ENCODE measurements around the gene ATP13A2. TPM values are rescaled to one million over a fixed set of nuclear protein-coding genes. Genes with fewer than 3 reads are reported as not detected.

The ATP13A2 gene
- total RNA-seq, 1 donor from 2014 or later = 69.5 TPM

GRCh38 chr1:17007121-17007520 lies 4.6 kb downstream of the ATP13A2 start:
- intact Hi-C loops (cut with micrococcal nuclease) = no loop called here

GRCh38 chr1:17005365-17005740 lies 6.4 kb downstream of the ATP13A2 start:
- intact Hi-C loops (cut with micrococcal nuclease) = no loop called here

GRCh38 chr1:17004466-17005364 lies 7.0 kb downstream of the ATP13A2 start:
- intact Hi-C loops (cut with micrococcal nuclease) = no loop called here

DNA sequence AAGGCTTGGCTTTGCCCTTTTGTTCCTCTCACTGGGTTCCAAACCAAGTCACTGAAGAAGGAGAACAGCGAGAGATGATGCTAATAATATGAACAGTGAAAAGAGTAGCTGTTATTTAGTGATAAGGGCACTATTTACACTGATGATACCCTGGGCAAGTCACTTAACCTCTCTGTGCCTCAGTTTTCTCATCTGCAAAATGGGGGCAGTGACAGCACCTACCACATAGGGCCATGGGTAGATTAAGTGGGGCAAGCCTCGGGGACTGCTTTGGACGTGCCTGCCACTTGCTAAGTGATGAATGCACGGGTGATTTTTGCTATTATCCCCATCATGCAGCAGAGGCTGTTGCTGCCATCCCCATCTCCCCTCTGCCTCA lies 9.2 kb downstream of the ATP13A2 start:
- intact Hi-C loops (cut with micrococcal nuclease) = no loop called here

- intact Hi-C loops (cut with micrococcal nuclease) = no loop called here
These were observed 9.8 kb downstream of the ATP13A2 start for GRCh38 chr1:17001760-17002523.

DNA sequence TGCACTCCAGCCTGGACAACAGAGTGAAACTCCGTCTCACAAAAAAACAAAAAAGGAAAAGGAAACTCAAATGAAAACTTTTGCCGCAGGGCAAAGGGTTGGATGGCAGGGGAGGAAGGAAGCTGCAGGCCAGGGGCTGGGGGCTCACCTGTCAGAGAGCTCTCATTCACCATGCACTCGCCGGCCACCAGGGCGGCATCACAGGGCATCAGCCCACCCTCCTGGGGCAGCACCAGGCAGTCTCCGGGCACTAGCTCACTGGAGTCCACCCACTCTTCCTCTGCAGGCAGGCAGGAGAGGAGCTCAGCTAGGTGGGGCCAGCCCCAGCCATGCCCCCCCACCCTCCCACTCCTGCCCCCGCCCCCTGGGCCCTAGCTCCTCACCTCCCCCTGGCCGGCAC lies 11.9 kb downstream of the ATP13A2 start:
- intact Hi-C loops (cut with micrococcal nuclease) = no loop called here

DNA sequence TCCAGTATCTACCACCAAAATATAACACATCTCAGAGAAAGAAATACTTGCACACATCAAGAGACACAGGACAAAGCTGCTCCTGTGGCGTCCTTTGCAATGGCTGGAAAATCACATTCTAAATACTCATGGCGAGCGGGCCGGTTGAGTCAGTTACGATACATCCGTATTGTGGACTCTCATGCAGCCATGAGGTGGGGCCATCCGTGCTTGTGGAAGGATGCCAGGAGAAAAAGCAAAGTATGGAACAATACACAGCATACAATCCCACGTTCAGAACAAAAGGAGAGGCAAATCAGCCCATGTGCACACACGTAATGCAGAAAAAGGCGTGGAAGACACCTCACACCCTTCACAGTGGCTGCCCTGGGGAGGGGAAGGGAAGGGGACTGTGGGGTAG lies 13.1 kb downstream of the ATP13A2 start:
- intact Hi-C loops (cut with micrococcal nuclease) = no loop called here

- intact Hi-C loops (cut with micrococcal nuclease) = no loop called here
These were observed 14.9 kb downstream of the ATP13A2 start for GRCh38 chr1:16996845-16997244.

- intact Hi-C loops (cut with micrococcal nuclease) = no loop called here
These were observed 18.1 kb downstream of the ATP13A2 start for GRCh38 chr1:16993521-16994038.

DNA sequence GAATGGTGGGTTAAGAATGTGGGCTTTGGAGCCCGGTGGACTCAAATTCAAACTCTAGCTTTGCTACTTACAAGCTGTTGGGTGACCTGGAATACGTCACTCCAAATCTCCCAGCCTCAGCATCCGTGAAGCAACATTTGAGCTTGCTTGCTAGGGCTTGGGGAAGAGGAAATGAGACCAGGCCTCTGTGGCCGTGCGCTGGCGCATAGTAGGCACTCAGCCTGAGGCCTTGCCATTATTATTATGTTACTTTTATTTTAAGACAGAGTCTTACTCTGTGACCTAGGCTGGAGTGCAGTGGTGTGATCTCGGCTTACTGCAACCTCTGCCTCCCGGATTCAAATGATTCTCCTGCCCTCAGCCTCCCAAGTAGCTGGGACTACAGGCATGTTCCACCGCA lies 19.1 kb downstream of the ATP13A2 start:
- intact Hi-C loops (cut with micrococcal nuclease) = no loop called here

DNA sequence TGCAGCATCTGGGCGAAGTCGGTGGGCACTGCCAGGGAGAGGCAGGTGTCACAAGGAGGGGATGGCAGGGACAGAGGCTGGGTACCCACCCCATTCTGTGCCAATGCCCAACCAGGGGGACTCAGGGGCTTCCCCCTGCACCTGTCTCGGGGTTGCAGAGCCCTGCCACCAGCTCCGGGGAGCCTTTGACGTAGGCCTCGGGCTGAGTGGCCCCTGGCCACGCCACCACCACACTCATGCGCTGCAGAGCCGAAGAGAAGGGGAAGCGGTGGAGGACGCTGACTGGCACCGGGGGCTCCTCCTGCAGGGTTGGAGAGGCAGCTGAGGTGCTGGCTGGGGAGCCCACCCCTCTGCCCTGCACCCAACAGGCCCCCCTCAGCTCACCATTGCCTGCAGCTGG lies 19.6 kb downstream of the ATP13A2 start:
- intact Hi-C loops (cut with micrococcal nuclease) = no loop called here

GRCh38 chr1:16991571-16991970 lies 20.2 kb downstream of the ATP13A2 start:
- intact Hi-C loops (cut with micrococcal nuclease) = no loop called here

- intact Hi-C loops (cut with micrococcal nuclease) = no loop called here
These were observed 21.9 kb downstream of the ATP13A2 start for GRCh38 chr1:16989676-16990391.

- intact Hi-C loops (cut with micrococcal nuclease) = no loop called here
These were observed 23.5 kb downstream of the ATP13A2 start for GRCh38 chr1:16988210-16988609.

DNA sequence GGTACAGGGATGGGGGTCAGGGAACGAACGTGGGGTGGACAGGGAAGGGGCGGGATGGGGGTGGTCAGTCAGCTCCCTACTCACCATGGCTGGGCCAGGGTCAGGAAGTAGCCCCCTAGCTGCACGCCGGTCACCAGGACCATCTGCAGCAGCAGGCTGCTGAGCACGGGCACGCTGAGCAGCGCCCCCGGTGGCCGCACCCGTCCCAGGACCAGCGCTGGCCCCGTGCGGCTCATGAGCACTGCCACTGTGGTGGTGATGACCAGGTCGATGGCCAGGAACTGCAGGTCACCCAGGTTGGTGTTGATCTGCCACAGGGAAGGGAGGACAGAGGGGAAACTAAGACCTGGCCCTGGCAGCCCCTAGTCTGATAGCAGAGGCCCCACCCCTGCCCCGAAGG lies 24.8 kb downstream of the ATP13A2 start:
- intact Hi-C loops (cut with micrococcal nuclease) = no loop called here

- intact Hi-C loops (cut with micrococcal nuclease) = no loop called here
These were observed 25.2 kb downstream of the ATP13A2 start for GRCh38 chr1:16986560-16986959.

DNA sequence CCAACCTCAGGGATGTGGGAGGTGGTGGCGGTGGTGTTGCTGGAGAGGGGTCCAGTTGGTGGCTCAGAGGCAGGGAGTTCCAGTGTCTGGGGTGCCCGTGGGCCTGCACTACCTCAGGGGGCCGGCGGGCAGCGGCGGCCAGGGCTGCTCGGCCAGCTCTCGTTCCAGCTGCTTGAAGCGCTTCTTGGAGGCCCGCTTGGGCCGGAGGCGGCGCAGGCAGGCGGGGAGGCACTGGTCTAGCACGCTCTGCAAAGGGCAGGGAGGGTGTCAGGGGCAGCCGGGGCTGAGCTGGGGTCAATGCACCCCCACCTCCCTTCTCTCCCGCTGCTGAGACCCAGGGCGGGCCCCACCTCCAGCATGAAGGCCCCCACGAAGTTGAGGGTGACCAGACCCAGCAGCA lies 25.6 kb downstream of the ATP13A2 start:
- intact Hi-C loops (cut with micrococcal nuclease) = no loop called here

- intact Hi-C loops (cut with micrococcal nuclease) = no loop called here
These were observed 27.0 kb downstream of the ATP13A2 start for GRCh38 chr1:16984717-16985116.

DNA sequence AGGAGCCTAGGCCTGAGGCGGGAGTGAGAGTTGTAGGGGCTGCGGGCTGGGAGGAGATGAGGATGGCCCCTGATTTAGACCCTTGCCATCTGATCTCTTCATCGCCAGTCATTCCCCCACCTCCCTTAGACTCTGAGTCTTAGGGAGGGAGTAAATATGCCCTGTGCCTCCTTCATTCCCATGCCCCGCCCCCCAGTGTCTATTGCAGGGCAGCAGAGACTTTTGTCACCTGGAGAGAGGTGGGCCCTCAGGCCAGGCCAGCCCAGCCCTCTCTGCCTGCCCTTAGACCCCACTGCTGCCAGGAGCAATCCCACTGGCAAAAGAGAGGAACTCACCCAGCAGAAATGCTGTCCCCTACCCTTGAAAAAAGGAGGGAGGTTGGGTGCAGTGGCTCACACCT lies 28.1 kb downstream of the ATP13A2 start:
- intact Hi-C loops (cut with micrococcal nuclease) = no loop called here

GRCh38 chr1:16982902-16983301 lies 28.8 kb downstream of the ATP13A2 start:
- intact Hi-C loops (cut with micrococcal nuclease) = no loop called here

DNA sequence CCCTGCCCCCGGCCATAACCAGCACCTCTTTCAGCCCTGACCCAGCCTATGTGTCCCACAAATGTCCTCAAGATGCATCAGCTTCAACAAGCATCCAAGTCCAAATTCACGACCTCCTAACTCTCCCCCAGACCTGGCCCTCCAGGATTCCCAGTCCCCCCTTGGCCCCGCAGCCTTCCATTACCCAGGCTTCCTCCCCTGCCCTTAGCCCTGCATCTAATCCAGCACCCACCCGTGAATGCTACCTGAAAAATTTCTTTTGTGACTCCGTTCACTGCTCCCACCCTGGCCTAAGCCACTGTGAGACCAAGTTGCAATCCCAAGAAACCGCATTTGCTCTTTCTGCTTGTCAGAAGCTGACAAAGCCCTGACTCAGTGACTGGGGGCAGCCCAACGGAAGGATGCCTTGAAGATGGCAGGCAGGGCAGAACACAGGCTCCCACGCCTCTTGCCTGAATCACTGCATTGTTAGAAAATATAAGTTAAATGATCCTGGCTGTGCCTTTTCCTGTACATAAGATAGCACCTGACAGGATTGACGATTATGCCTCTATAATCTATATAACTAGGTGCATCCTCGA lies 30.4 kb downstream of the ATP13A2 start:
- intact Hi-C loops (cut with micrococcal nuclease) = no loop called here
